Measurements from ENCODE around the gene C8G. TPM values are rescaled to one million over a fixed set of nuclear protein-coding genes. Genes with fewer than 3 reads are reported as not detected.

Gene C8G
- total and polyA plus RNA-seq, 2 of the 8 experiments (the other 6 are each of a cell fraction or from before 2014, with no cell fraction given) = 0.62 to 0.80 TPM

DNA sequence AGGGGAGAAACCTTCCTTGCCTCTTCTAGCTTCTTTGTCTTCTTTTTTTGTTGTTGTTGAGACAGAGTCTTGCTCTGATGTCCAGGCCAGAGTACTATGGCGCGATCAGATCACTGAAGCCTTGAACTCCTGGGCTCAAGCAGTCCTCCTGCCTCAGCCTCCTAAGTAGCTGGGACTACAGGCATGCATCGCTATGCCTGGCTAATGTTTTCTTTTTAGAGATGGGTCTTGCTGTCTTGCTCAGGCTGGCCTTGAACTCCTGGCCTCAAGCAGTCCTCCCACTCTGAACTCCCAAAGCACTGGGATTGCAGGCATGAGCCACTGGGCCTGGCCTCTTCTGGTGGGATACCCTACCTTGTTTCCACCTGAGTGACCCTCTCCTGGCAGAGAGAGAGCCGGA is 43.8 kb downstream of the C8G start (continued):
- TF ChIP-seq, protein P1, sequence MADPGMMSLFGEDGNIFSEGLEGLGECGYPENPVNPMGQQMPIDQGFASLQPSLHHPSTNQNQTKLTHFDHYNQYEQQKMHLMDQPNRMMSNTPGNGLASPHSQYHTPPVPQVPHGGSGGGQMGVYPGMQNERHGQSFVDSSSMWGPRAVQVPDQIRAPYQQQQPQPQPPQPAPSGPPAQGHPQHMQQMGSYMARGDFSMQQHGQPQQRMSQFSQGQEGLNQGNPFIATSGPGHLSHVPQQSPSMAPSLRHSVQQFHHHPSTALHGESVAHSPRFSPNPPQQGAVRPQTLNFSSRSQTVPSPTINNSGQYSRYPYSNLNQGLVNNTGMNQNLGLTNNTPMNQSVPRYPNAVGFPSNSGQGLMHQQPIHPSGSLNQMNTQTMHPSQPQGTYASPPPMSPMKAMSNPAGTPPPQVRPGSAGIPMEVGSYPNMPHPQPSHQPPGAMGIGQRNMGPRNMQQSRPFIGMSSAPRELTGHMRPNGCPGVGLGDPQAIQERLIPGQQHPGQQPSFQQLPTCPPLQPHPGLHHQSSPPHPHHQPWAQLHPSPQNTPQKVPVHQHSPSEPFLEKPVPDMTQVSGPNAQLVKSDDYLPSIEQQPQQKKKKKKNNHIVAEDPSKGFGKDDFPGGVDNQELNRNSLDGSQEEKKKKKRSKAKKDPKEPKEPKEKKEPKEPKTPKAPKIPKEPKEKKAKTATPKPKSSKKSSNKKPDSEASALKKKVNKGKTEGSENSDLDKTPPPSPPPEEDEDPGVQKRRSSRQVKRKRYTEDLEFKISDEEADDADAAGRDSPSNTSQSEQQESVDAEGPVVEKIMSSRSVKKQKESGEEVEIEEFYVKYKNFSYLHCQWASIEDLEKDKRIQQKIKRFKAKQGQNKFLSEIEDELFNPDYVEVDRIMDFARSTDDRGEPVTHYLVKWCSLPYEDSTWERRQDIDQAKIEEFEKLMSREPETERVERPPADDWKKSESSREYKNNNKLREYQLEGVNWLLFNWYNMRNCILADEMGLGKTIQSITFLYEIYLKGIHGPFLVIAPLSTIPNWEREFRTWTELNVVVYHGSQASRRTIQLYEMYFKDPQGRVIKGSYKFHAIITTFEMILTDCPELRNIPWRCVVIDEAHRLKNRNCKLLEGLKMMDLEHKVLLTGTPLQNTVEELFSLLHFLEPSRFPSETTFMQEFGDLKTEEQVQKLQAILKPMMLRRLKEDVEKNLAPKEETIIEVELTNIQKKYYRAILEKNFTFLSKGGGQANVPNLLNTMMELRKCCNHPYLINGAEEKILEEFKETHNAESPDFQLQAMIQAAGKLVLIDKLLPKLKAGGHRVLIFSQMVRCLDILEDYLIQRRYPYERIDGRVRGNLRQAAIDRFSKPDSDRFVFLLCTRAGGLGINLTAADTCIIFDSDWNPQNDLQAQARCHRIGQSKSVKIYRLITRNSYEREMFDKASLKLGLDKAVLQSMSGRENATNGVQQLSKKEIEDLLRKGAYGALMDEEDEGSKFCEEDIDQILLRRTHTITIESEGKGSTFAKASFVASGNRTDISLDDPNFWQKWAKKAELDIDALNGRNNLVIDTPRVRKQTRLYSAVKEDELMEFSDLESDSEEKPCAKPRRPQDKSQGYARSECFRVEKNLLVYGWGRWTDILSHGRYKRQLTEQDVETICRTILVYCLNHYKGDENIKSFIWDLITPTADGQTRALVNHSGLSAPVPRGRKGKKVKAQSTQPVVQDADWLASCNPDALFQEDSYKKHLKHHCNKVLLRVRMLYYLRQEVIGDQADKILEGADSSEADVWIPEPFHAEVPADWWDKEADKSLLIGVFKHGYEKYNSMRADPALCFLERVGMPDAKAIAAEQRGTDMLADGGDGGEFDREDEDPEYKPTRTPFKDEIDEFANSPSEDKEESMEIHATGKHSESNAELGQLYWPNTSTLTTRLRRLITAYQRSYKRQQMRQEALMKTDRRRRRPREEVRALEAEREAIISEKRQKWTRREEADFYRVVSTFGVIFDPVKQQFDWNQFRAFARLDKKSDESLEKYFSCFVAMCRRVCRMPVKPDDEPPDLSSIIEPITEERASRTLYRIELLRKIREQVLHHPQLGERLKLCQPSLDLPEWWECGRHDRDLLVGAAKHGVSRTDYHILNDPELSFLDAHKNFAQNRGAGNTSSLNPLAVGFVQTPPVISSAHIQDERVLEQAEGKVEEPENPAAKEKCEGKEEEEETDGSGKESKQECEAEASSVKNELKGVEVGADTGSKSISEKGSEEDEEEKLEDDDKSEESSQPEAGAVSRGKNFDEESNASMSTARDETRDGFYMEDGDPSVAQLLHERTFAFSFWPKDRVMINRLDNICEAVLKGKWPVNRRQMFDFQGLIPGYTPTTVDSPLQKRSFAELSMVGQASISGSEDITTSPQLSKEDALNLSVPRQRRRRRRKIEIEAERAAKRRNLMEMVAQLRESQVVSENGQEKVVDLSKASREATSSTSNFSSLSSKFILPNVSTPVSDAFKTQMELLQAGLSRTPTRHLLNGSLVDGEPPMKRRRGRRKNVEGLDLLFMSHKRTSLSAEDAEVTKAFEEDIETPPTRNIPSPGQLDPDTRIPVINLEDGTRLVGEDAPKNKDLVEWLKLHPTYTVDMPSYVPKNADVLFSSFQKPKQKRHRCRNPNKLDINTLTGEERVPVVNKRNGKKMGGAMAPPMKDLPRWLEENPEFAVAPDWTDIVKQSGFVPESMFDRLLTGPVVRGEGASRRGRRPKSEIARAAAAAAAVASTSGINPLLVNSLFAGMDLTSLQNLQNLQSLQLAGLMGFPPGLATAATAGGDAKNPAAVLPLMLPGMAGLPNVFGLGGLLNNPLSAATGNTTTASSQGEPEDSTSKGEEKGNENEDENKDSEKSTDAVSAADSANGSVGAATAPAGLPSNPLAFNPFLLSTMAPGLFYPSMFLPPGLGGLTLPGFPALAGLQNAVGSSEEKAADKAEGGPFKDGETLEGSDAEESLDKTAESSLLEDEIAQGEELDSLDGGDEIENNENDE (IDR thresholded peaks at IDR 0.05; ENCODE audit: insufficient replicate concordance, low read length) = no peak
- TF ChIP-seq TEAD4 (IDR thresholded peaks at IDR 0.05; ENCODE audit: low read depth, low read length) = no peak
- no peak for TF ChIP-seq NRF1 (IDR thresholded peaks at IDR 0.05; ENCODE audit: low read depth, low read length)
- no peak for TF ChIP-seq ASH2L (IDR thresholded peaks at IDR 0.05; ENCODE audit: low read length)
- no peak for TF ChIP-seq RBBP5 (IDR thresholded peaks at IDR 0.05; ENCODE audit: borderline replicate concordance, low read depth, low read length)
- no peak for TF ChIP-seq CBX8 (IDR thresholded peaks at IDR 0.05; ENCODE audit: borderline replicate concordance, low read depth, low read length)
- no peak for TF ChIP-seq RAD21 (IDR thresholded peaks at IDR 0.05 in 1 of 2, conservative IDR thresholded peaks at IDR 0.05 in 1 of 2; ENCODE audit: low read depth in 2 of 2, low read length in 2 of 2)
- TF ChIP-seq CHD2 (IDR thresholded peaks at IDR 0.05; ENCODE audit: low read length) = no peak
- TF ChIP-seq BCL11A (IDR thresholded peaks at IDR 0.05; ENCODE audit: low read depth in 2 of 2, low read length in 2 of 2) = no peak
